Measurements from ENCODE around the gene ECHS1. TPM values are rescaled to one million over a fixed set of nuclear protein-coding genes. Genes with fewer than 3 reads are reported as not detected.

The ECHS1 gene
- total RNA-seq, 4 donors from 2014 or later, result 106 to 317 (median 123) TPM

DNA sequence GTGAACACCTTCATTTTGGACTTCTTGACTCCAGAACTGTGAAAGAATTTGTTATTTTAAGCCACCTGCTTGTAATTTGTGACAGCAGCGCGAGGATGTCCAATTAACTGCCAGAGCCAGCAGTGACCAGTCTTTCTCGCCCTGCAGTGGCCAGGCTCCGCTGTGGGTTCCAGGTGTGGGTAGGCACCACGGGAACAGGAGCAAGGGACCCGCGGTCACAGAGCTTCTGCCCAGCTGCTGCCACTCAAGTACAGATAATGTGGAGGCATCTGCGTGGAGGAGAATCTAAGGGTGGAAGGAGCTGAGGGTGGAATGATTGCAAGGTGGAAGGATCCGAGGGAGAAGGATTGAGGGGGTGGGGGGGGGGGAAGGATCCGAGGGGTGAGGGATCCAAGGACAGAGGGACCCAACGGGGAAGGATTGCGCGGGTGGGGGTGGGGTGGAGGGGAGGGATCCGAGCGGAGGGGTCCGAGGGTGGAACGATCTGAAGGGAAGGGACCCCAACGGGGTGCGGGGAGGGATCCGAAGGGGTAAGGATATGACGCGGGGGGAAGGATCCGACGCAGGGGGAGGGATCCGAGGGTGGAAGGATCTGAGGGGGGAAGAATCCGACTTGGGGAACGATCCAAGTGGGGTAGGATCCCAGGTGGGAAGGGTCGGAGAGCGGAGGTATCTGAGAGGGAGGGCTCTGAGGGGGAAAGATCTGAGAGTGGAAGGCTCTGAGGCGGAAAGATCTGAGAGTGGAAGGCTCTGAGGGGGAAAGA, 40.0 kb downstream of the ECHS1 start:
- TF ChIP-seq CTCF (IDR thresholded peaks at IDR 0.05; ENCODE audit: low read depth), result no peak

DNA sequence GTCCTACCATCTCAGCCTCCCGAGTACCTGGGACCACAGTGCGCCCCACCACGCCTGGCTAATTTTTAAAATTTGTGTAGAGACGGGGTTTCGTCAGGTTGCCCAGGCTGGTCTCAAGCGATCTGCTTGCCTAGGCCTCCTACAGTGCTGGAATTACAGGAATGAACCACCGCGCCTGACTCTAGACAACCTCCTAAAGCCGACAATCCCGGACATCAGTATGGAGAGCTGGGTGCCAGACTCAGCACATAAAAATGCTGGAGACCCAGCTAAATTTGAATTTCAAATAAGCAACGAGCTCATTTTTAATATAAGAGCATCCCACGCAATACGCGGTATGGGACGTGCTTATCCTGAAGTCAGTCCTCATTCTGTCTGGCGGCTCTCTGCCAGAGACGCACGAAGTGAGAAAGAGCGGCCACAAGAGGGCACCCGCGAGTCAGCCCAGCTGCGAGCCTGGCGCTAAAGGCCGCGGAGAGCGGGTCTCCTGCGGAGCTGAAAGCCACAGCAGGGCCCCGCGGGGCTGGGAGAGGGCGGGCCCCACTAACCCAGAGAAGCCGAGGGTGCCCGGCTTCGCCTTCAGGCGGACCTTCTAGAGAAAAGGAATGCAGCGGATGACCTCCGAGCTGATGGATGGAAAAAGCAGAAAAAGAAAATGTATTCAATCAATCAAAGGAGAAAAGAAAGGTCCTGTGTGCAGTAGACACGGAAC, 43.5 kb downstream of the ECHS1 start:
- TF ChIP-seq CTCF (IDR thresholded peaks at IDR 0.05; ENCODE audit: low read depth), result no peak

- no peak for TF ChIP-seq CTCF (IDR thresholded peaks at IDR 0.05; ENCODE audit: low read depth)
Measured at GRCh38 chr10:133328358-133329343, 44.5 kb downstream of the ECHS1 start.

GRCh38 chr10:133327651-133328357, 45.4 kb downstream of the ECHS1 start:
- no peak for TF ChIP-seq CTCF (IDR thresholded peaks at IDR 0.05; ENCODE audit: low read depth)

GRCh38 chr10:133326745-133327650, 46.2 kb downstream of the ECHS1 start:
- no peak for TF ChIP-seq CTCF (IDR thresholded peaks at IDR 0.05; ENCODE audit: low read depth)

DNA sequence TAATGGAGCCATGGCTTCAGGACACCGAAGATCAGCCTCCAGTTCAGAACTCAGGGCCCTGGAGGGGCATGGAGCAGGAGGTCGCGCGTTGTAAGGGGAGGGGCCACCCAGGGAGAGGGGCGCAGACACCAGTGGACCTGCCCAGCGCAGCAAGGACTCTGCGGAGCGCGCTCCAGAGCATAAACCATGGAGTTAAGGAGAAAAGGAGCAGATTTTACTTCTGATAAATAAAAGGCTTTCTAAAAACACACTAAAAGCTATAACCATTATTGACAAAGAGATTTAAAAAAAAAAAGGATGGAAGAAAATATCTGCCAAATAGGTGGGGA, 47.0 kb downstream of the ECHS1 start:
- no peak for TF ChIP-seq CTCF (IDR thresholded peaks at IDR 0.05; ENCODE audit: low read depth)

Measured in subcutaneous adipose tissue (tissue), 4 donors.